Parathyroid adenoma (tissue), 2 donors: Measurements from ENCODE around the gene DUSP18.
"Not testable (repeated sequence)": the region's sequence is repeated elsewhere in the genome, so short reads cannot be mapped to it uniquely, and the experiment has no call there.

Source experiments
- H2AFZ ChIP-seq: fragments of 300-600 bp; sonication (generic); one replicate; pipeline ENCODE4 v1.7.0; 2017; ENCODE audit warnings: antibody characterized with exemption, mild to moderate bottlenecking
- H3K27ac ChIP-seq: fragments of 300-600 bp; sonication (generic); one replicate; pipeline ENCODE4 v1.7.0; 2017
- H3K27me3 ChIP-seq: fragments of 300-600 bp; sonication (generic); one replicate; pipeline ENCODE4 v1.7.0; 2017; ENCODE audit warnings: low read length; ENCODE audit not compliant: control insufficient read depth, insufficient read depth
- H3K36me3 ChIP-seq: fragments of 300-600 bp; sonication (generic); one replicate; pipeline ENCODE4 v1.7.0; 2017; ENCODE audit warnings: low read length; ENCODE audit not compliant: control insufficient read depth, insufficient read depth
- H3K4me1 ChIP-seq: fragments of 300-600 bp; sonication (generic); one replicate; pipeline ENCODE4 v1.7.0; 2017; ENCODE audit warnings: control low read depth
- H3K4me2 ChIP-seq: fragments of 300-600 bp; sonication (generic); one replicate; pipeline ENCODE4 v1.7.0; 2017; ENCODE audit warnings: low read length
- H3K4me3 ChIP-seq: fragments of 300-600 bp; sonication (generic); one replicate; pipeline ENCODE4 v1.7.0; 2017; ENCODE audit warnings: low read depth, low read length
- H3K79me2 ChIP-seq: fragments of 300-600 bp; sonication (generic); one replicate; pipeline ENCODE4 v1.7.0; 2017; ENCODE audit warnings: control low read depth
- H3K9ac ChIP-seq: fragments of 300-600 bp; sonication (generic); one replicate; pipeline ENCODE4 v1.7.0; 2017; ENCODE audit warnings: mild to moderate bottlenecking
- H3K9me3 ChIP-seq: fragments of 300-600 bp; sonication (generic); one replicate; pipeline ENCODE4 v1.7.0; 2017; ENCODE audit warnings: low read length; ENCODE audit not compliant: control insufficient read depth
- TF ChIP-seq, protein P1 (sequence below): fragments of 300-600 bp; sonication (generic); IDR thresholded peaks from one replicate; pipeline ENCODE4 v1.7.0; 2017; ENCODE audit warnings: antibody characterized with exemption, mild to moderate bottlenecking
- donor health status: primary hyperparathyroidism.

Gene DUSP18

DNA sequence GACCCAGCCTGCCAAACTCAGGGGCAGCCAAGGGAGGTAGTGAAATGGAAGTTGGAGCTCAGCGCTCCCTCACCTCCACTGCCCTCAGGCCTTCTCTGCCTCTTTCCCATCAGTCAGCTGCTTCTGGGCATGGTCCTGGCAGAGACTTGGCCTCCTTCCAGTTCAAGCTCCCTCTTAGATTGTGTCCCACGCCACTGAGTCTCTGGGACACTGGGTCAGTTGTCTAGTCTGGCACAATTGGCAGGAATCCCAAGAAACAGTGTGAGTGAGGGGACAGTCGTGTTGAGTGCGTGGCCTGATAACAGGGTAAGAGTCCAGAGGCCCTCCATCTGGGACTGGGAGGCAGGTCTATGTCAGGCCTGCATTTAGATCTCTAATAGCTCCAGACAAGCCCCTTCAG is 39.2 kb downstream of the DUSP18 start:
- Histone ChIP-seq H2AFZ (no peak overlapping the region), H3K4me1 (no peaks in the 10 kb centered on the region), H3K27ac (no peak overlapping the region), H3K9ac (no peak overlapping the region), H3K79me2 (no peaks in the 10 kb centered on the region), H3K4me3 (no peak overlapping the region), H3K9me3 (no peaks in the 10 kb centered on the region), H3K36me3 (no peaks in the 10 kb centered on the region), H3K27me3 (no peaks in the 10 kb centered on the region), H3K4me2 (no peak overlapping the region)
- TF ChIP-seq, protein P1, sequence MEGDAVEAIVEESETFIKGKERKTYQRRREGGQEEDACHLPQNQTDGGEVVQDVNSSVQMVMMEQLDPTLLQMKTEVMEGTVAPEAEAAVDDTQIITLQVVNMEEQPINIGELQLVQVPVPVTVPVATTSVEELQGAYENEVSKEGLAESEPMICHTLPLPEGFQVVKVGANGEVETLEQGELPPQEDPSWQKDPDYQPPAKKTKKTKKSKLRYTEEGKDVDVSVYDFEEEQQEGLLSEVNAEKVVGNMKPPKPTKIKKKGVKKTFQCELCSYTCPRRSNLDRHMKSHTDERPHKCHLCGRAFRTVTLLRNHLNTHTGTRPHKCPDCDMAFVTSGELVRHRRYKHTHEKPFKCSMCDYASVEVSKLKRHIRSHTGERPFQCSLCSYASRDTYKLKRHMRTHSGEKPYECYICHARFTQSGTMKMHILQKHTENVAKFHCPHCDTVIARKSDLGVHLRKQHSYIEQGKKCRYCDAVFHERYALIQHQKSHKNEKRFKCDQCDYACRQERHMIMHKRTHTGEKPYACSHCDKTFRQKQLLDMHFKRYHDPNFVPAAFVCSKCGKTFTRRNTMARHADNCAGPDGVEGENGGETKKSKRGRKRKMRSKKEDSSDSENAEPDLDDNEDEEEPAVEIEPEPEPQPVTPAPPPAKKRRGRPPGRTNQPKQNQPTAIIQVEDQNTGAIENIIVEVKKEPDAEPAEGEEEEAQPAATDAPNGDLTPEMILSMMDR, result no peak

DNA sequence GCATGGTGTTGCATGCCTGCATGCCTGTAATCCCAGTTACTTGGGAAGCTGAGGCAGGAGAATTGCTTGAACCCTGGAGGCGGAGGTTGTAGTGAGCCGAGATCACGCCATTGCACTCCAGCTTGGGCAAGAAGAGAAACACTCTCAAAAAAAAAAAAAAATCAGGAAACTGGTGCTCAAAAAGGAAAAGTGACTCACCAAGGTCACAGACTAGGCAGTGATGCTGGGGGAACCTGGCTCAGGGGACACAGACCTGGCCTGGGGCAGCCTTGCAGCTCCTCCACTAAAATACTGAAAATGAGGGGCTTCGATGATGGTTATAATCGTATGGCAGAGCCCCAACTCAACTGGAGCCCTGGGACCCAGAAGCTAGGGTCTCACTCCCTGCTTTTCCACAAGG is 40.2 kb downstream of the DUSP18 start:
- Histone ChIP-seq H3K27ac (no peak overlapping the region), H3K4me1 (no peaks in the 10 kb centered on the region), H3K79me2 (no peaks in the 10 kb centered on the region), H3K4me3 (no peak overlapping the region), H3K36me3 (no peaks in the 10 kb centered on the region), H3K27me3 (no peaks in the 10 kb centered on the region), H2AFZ (no peak overlapping the region), H3K9ac (no peak overlapping the region), H3K4me2 (no peak overlapping the region), H3K9me3 (no peaks in the 10 kb centered on the region)
- TF ChIP-seq, protein P1, result no peak

DNA sequence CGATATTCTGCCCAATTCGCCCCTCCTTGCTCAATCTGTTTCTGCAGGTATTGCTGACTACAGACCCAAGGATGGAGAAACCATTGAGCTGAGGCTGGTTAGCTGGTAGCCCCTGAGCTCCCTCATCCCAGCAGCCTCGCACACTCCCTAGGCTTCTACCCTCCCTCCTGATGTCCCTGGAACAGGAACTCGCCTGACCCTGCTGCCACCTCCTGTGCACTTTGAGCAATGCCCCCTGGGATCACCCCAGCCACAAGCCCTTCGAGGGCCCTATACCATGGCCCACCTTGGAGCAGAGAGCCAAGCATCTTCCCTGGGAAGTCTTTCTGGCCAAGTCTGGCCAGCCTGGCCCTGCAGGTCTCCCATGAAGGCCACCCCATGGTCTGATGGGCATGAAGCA is 41.3 kb downstream of the DUSP18 start:
- H3K4me3 ChIP-seq, result no peak overlapping the region
- H3K4me2 ChIP-seq, result no peak overlapping the region
- no peaks in the 10 kb centered on the region for H3K9me3 ChIP-seq
- no peak overlapping the region for H2AFZ ChIP-seq
- no peaks in the 10 kb centered on the region for H3K79me2 ChIP-seq
- no peaks in the 10 kb centered on the region for H3K36me3 ChIP-seq
- H3K27ac ChIP-seq, result no peak overlapping the region
- H3K4me1 ChIP-seq, result no peaks in the 10 kb centered on the region
- no peaks in the 10 kb centered on the region for H3K27me3 ChIP-seq
- H3K9ac ChIP-seq, result no peak overlapping the region
- TF ChIP-seq, protein P1, result no peak

DNA sequence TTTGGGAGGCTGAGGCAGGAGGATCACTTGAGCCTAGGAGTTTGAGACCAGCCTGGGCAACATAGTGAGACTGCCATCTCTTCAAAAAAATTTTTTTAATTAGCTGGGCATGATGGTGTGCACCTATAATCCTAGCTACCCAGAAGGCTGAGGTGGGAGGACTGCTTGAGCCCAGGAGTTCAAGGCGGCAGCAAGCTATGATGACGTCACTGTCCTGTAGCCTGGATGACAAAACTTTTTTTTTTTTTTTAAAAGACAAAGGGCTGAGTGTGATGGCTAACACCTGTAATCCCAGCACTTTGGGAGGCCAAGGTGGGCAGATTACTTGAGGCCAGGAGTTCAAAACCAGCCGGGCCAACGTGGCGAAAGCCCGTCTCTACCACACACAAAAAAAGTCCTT is 47.8 kb downstream of the DUSP18 start:
- H3K27ac ChIP-seq, H3K4me2 ChIP-seq, H3K27me3 ChIP-seq, H3K36me3 ChIP-seq, H3K9me3 ChIP-seq, H3K79me2 ChIP-seq, H3K4me3 ChIP-seq, H2AFZ ChIP-seq, H3K4me1 ChIP-seq, H3K9ac ChIP-seq: not testable (repeated sequence)

DNA sequence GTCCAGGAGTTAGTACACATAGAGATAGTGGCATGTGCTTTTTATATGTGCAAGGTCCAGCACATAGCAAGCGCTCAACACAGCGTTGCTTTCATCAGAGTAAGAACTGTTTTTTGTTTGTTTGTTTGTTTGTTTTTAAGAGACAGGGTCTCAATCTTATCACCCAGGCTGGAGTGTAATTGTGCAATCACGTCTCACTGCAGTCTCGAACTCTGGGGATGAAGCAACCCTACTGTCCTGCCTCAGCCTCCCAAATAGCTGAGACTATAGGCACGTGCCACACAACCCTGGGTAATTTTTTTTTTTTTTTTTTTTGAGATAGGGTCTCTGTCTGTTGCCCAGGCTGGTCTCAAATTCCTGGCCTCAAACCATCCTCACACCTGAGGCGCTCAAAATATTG is 49.9 kb downstream of the DUSP18 start:
- no peak overlapping the region for H3K4me2 ChIP-seq
- H3K36me3 ChIP-seq, result no peaks in the 10 kb centered on the region
- H3K27me3 ChIP-seq, result no peaks in the 10 kb centered on the region
- H2AFZ ChIP-seq, result no peak overlapping the region
- no peak overlapping the region for H3K4me3 ChIP-seq
- TF ChIP-seq, protein P1, result no peak
- H3K4me1 ChIP-seq, result no peaks in the 10 kb centered on the region
- H3K9ac ChIP-seq, result no peak overlapping the region
- H3K79me2 ChIP-seq, result no peaks in the 10 kb centered on the region
- H3K9me3 ChIP-seq, result no peaks in the 10 kb centered on the region
- no peak overlapping the region for H3K27ac ChIP-seq
